ENCODE data around the gene SLC37A1.

The SLC37A1 gene

GRCh38 chr21:42513151-42513984 is at the start of gene SLC37A1:
Gene SLC37A1, plus strand, starts transcription at chr21:42513852. Its CDS starts 4,603 bp downstream, at chr21:42518455.
- peak within 1 kb of the TSS; percentile 70 for H3K4me3 ChIP-seq (ENCODE audit: low read depth, low read length)
- H2AFZ ChIP-seq = peak within 1 kb of the TSS; percentile 90
- peaks cover 3% of the 10 kb centered on the region for H3K79me2 ChIP-seq
- no peaks in the 10 kb centered on the region for H3K27me3 ChIP-seq (ENCODE audit: control insufficient read depth, insufficient read depth, low read length)
- no peak within 1 kb of the TSS for H3K9ac ChIP-seq
- no peaks in the 10 kb centered on the region for H3K36me3 ChIP-seq (ENCODE audit: control insufficient read depth, insufficient read depth, low read length)
- no peak for TF ChIP-seq CTCF (IDR thresholded peaks at IDR 0.05)
- peak within 1 kb of the TSS; percentile 45 for H3K27ac ChIP-seq
- H3K9me3 ChIP-seq (ENCODE audit: control insufficient read depth, low read length) = no peaks in the 10 kb centered on the region
- H3K4me2 ChIP-seq (ENCODE audit: low read length) = peak within 1 kb of the TSS; percentile 92
- no peaks in the 10 kb centered on the region for H3K4me1 ChIP-seq

GRCh38 chr21:42463861-42464515 is 49.7 kb upstream of the SLC37A1 start:
- Histone ChIP-seq H3K4me1 (no peaks in the 10 kb centered on the region), H3K27me3 (ENCODE audit: control insufficient read depth, insufficient read depth, low read length) (no peaks in the 10 kb centered on the region), H3K27ac (no peak overlapping the region), H3K4me2 (ENCODE audit: low read length) (no peak overlapping the region), H3K9ac (no peak overlapping the region), H3K36me3 (ENCODE audit: control insufficient read depth, insufficient read depth, low read length) (no peaks in the 10 kb centered on the region), H2AFZ (no peak overlapping the region), H3K4me3 (ENCODE audit: low read depth, low read length) (no peak overlapping the region), H3K9me3 (ENCODE audit: control insufficient read depth, low read length) (no peaks in the 10 kb centered on the region), H3K79me2 (no peaks in the 10 kb centered on the region)
- TF ChIP-seq CTCF (IDR thresholded peaks at IDR 0.05) = no peak

- Histone ChIP-seq H3K27ac (no peak overlapping the region), H3K4me3 (ENCODE audit: low read depth, low read length) (no peak overlapping the region)
Observed at GRCh38 chr21:42465008-42465802, 48.4 kb upstream of the SLC37A1 start.

GRCh38 chr21:42465803-42466127 is 47.9 kb upstream of the SLC37A1 start:
- H3K36me3 ChIP-seq (ENCODE audit: control insufficient read depth, insufficient read depth, low read length) = no peaks in the 10 kb centered on the region
- H3K9ac ChIP-seq = no peak overlapping the region
- H3K27me3 ChIP-seq (ENCODE audit: control insufficient read depth, insufficient read depth, low read length) = no peaks in the 10 kb centered on the region
- no peaks in the 10 kb centered on the region for H3K9me3 ChIP-seq (ENCODE audit: control insufficient read depth, low read length)
- H3K4me1 ChIP-seq = no peaks in the 10 kb centered on the region
- TF ChIP-seq CTCF (IDR thresholded peaks at IDR 0.05) = no peak
- H3K79me2 ChIP-seq = no peaks in the 10 kb centered on the region
- H2AFZ ChIP-seq = no peak overlapping the region
- H3K27ac ChIP-seq = no peak overlapping the region
- no peak overlapping the region for H3K4me3 ChIP-seq (ENCODE audit: low read depth, low read length)
- H3K4me2 ChIP-seq (ENCODE audit: low read length) = no peak overlapping the region

More at GRCh38 chr21:42465008-42465802, 48.4 kb upstream of the SLC37A1 start:
- Histone ChIP-seq H3K79me2 (no peaks in the 10 kb centered on the region), H3K27me3 (ENCODE audit: control insufficient read depth, insufficient read depth, low read length) (no peaks in the 10 kb centered on the region), H3K9me3 (ENCODE audit: control insufficient read depth, low read length) (no peaks in the 10 kb centered on the region), H2AFZ (no peak overlapping the region), H3K9ac (no peak overlapping the region), H3K36me3 (ENCODE audit: control insufficient read depth, insufficient read depth, low read length) (no peaks in the 10 kb centered on the region), H3K4me2 (ENCODE audit: low read length) (no peak overlapping the region), H3K4me1 (no peaks in the 10 kb centered on the region)
- TF ChIP-seq CTCF (IDR thresholded peaks at IDR 0.05) = no peak
